Neural cell (in vitro differentiated cells): Measurements from ENCODE around the gene FCHSD2.

Experiments
- EP300 ChIP-seq: fragments of 450-650 bp; conservative IDR thresholded peaks from 2 replicates; pipeline ENCODE4 v1.6.1; 2014; ENCODE audit warnings: antibody characterized with exemption, mild to moderate bottlenecking, moderate library complexity; ENCODE audit not compliant: poor library complexity, severe bottlenecking
- EZH2 ChIP-seq: fragments of 200-600, 300-800 bp; shearing (Covaris generic), sonication (generic); IDR thresholded peaks from 2 replicates; pipeline ENCODE4 v1.6.1; 2014; ENCODE audit warnings: antibody characterized with exemption, low read length, borderline replicate concordance, mild to moderate bottlenecking; ENCODE audit not compliant: insufficient read depth, poor library complexity, severe bottlenecking
- RAD21 ChIP-seq: fragments of 450-650 bp; conservative IDR thresholded peaks from 2 replicates; pipeline ENCODE4 v1.6.1; 2014; ENCODE audit warnings: antibody characterized with exemption, mild to moderate bottlenecking, moderate library complexity
- TAF1 ChIP-seq: IDR thresholded peaks from 2 replicates; pipeline ENCODE4 v1.6.1; 2012; ENCODE audit warnings: low read depth
- TF ChIP-seq, protein P1 (sequence below): IDR thresholded peaks from 2 replicates; pipeline ENCODE4 v1.6.1; 2012; ENCODE audit warnings: borderline replicate concordance
- TF ChIP-seq, protein P2 (sequence below): fragments of 450-650 bp; IDR thresholded peaks from 2 replicates; pipeline ENCODE4 v1.5.1; 2014; ENCODE audit warnings: antibody characterized with exemption, mild to moderate bottlenecking, moderate library complexity; ENCODE audit not compliant: poor library complexity, severe bottlenecking

DNA sequence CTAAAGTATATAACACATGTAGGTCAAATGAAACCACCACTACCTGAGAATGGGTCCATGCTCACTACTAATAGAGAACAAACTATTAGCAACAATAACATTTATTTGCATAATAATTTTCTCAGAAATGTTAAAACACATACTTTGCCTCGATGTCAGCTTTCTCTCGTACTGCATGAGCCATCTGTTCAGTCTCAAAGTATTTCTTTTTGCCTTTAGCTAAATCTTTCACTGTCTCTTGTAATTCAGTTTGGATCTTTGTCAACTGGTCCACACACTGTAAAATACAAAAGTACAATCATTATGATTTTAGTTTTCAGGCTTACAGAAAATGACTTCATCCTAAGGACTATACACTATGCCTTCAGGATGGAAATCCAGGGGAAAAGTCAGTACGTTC is 153.3 kb downstream of the FCHSD2 start:
- TF ChIP-seq, protein P1, sequence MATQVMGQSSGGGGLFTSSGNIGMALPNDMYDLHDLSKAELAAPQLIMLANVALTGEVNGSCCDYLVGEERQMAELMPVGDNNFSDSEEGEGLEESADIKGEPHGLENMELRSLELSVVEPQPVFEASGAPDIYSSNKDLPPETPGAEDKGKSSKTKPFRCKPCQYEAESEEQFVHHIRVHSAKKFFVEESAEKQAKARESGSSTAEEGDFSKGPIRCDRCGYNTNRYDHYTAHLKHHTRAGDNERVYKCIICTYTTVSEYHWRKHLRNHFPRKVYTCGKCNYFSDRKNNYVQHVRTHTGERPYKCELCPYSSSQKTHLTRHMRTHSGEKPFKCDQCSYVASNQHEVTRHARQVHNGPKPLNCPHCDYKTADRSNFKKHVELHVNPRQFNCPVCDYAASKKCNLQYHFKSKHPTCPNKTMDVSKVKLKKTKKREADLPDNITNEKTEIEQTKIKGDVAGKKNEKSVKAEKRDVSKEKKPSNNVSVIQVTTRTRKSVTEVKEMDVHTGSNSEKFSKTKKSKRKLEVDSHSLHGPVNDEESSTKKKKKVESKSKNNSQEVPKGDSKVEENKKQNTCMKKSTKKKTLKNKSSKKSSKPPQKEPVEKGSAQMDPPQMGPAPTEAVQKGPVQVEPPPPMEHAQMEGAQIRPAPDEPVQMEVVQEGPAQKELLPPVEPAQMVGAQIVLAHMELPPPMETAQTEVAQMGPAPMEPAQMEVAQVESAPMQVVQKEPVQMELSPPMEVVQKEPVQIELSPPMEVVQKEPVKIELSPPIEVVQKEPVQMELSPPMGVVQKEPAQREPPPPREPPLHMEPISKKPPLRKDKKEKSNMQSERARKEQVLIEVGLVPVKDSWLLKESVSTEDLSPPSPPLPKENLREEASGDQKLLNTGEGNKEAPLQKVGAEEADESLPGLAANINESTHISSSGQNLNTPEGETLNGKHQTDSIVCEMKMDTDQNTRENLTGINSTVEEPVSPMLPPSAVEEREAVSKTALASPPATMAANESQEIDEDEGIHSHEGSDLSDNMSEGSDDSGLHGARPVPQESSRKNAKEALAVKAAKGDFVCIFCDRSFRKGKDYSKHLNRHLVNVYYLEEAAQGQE: no peak
- TF ChIP-seq, protein P2, sequence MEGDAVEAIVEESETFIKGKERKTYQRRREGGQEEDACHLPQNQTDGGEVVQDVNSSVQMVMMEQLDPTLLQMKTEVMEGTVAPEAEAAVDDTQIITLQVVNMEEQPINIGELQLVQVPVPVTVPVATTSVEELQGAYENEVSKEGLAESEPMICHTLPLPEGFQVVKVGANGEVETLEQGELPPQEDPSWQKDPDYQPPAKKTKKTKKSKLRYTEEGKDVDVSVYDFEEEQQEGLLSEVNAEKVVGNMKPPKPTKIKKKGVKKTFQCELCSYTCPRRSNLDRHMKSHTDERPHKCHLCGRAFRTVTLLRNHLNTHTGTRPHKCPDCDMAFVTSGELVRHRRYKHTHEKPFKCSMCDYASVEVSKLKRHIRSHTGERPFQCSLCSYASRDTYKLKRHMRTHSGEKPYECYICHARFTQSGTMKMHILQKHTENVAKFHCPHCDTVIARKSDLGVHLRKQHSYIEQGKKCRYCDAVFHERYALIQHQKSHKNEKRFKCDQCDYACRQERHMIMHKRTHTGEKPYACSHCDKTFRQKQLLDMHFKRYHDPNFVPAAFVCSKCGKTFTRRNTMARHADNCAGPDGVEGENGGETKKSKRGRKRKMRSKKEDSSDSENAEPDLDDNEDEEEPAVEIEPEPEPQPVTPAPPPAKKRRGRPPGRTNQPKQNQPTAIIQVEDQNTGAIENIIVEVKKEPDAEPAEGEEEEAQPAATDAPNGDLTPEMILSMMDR: no peak
- no peak for TF ChIP-seq EZH2
- TF ChIP-seq TAF1: no peak
- TF ChIP-seq RAD21: no peak
- TF ChIP-seq EP300: no peak
